GM18909 (cell line): ENCODE data around the gene LKAAEAR1.

Experiments
- ATAC-seq: cut with Tn5 transposase; IDR thresholded peaks from one replicate; pipeline ENCODE4 v1.9.1; 2021; ENCODE audit warnings: mild to moderate bottlenecking; ENCODE audit not compliant: unreplicated experiment, poor library complexity

Gene LKAAEAR1

GRCh38 chr20:64053841-64054661 lies 30.1 kb downstream of the LKAAEAR1 start:
- ATAC-seq = no peak

GRCh38 chr20:64052987-64053840 lies 31.0 kb downstream of the LKAAEAR1 start:
- no peak for ATAC-seq

GRCh38 chr20:64052326-64052722 lies 31.9 kb downstream of the LKAAEAR1 start:
- no peak for ATAC-seq

- ATAC-seq = no peak
Observed at GRCh38 chr20:64051561-64052325, 32.5 kb downstream of the LKAAEAR1 start.

GRCh38 chr20:64051033-64051452 lies 33.2 kb downstream of the LKAAEAR1 start:
- no peak for ATAC-seq

- ATAC-seq = no peak
Observed at GRCh38 chr20:64050261-64051032, 33.8 kb downstream of the LKAAEAR1 start.

GRCh38 chr20:64049878-64050260 lies 34.3 kb downstream of the LKAAEAR1 start:
- ATAC-seq = no peak

- no peak for ATAC-seq
Observed at GRCh38 chr20:64049060-64049877, 34.9 kb downstream of the LKAAEAR1 start, which contains the start of gene SOX18. TSS of gene SOX18 (minus strand) at chr20:64049639. CDS start at chr20:64049516, 123 bp downstream.

GRCh38 chr20:64048402-64049044 lies 35.7 kb downstream of the LKAAEAR1 start:
- ATAC-seq = no peak

- no peak for ATAC-seq
Observed at GRCh38 chr20:64047968-64048401, 36.2 kb downstream of the LKAAEAR1 start.

- ATAC-seq = no peak
Observed at GRCh38 chr20:64047046-64047389, 37.2 kb downstream of the LKAAEAR1 start.

GRCh38 chr20:64045346-64046011 lies 38.7 kb downstream of the LKAAEAR1 start:
- ATAC-seq = no peak

GRCh38 chr20:64044484-64045247 lies 39.5 kb downstream of the LKAAEAR1 start:
- ATAC-seq = no peak

GRCh38 chr20:64043768-64044167 lies 40.4 kb downstream of the LKAAEAR1 start:
- no peak for ATAC-seq

- ATAC-seq = no peak
Observed at GRCh38 chr20:64042054-64042781, 42.0 kb downstream of the LKAAEAR1 start.

GRCh38 chr20:64041781-64042053 lies 42.5 kb downstream of the LKAAEAR1 start:
- no peak for ATAC-seq
